GM18508 (cell line): ENCODE results near the gene NPIPB6.
"Not testable (repeated sequence)": the region's sequence is repeated elsewhere in the genome, so short reads cannot be mapped to it uniquely, and the experiment has no call there.

ENCODE experiments used
- ATAC-seq: cut with Tn5 transposase; IDR thresholded peaks from one replicate; pipeline ENCODE4 v1.9.1; 2021; ENCODE audit warnings: moderate number of reproducible peaks; ENCODE audit not compliant: insufficient read depth, unreplicated experiment

The NPIPB6 gene

DNA sequence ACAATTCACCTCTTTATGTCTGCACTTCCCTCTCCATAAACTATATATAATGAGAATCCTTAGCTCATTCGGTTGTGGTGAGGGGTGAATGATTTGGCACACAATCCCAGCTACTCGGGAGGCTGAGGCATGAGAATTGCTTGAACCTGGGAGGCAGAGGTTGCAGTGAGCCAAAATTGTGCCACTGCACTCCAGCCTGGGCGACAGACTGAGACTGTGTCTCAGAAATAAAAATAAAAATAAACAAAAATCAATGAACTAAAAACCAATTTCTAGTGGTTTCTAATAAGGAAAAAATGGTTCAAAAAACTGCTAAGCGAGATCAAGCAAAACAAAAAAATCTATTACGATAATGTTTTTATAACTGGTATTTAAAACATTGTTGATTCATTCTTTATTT lies at the start of gene NPIPB6:
NPIPB6 (minus strand) TSS at position 101 of the 400 bp plus-strand sequence. CDS start 686 bp downstream, outside the sequence.
- not testable (repeated sequence) for ATAC-seq

DNA sequence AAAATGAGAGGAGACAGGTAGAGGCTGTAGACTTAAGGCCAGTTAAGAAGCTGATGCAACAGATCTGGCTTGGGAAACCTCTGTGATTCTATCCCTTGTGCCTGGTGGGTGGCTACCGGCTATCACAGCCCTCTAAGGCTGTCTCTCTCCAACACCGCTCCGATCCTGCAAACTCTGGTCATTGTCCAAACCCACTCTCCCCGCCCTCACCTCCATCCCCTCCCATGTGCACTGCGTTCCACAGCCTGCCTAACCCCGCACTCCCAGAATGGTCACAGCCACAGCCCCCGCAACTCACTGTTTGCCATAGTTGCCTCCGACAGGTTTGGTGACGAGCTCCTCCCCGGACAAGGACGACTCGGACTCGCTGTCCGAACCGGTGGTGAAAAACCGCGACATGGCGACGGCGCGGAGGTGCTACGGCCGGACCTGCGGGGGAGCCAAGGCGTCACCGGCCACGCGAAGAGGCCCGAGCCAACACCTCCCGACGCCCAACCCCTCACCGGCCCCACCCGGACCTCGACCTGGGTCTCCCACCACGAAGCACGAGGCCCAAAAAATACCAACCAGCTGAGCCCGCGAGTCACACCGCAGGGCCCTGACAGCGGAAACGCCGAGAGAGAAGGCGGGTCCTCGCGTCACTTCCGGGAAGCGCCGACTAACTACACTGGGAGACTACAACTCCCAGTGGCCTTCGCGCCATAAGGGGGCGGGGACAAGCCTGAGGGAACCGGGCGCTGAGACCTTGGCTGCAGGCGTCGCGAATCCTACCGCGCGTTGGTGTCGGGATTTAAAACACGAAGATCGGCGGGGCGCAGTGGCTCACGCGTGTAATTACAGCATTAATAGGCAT lies 40.1 kb upstream of the NPIPB6 start, which contains the start of gene EIF3CL:
EIF3CL (minus strand) TSS at position 622 of the 853 bp plus-strand sequence; CDS start at position 399, 223 bp downstream.
- peak; percentile 81 for ATAC-seq

DNA sequence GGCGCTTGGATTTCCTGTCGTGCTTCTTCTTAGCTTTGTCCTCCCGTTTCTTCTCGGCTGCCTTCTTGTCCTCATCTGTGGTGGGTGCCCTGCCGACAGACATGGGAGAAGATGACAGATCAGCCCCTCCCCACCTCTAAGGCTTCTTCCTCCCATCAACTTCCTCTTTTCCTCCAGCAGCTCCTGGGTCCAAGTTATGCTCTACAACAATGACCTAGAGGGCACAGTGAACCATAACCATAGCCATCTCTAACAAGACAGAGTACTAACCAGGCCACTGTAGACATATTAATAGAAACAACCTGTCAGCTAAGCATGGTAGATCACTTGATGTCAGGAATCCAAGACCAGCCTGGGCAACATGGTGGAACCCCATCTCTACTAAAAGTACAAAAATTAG lies 28.7 kb upstream of the NPIPB6 start:
- ATAC-seq, result not testable (repeated sequence)

DNA sequence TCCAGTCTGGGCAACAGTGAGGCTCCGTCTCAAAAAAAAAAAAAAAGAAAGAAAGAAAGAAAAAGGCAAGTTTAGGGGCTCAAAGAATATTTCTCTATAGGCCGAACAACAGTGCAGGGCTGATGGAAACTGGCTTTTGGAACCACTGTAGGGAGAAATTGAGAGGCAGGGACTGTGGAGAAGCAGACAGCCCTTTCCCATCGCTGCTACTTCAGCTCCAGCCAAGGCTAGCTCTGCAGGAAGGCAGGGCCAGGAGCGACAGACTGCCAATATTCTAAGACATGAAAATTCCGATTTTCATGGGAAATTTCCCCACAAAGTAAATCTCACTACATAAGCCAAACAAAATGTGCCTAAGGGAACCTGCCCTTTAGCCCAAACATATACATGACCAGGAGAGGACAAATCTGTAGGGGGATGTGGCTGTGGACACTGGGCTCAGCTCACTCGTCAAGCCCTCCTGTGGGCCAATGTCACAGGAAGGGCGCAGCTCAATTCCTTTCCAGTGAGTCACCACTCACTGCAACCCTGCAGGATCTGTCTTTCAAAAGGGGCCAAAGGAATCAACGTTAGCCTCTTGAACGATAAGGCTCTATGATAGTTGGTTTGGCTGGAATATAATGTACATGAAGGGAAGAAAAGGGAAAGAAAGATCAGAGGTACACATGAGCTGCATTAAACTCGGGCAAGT lies 19.0 kb upstream of the NPIPB6 start:
- ATAC-seq, result not testable (repeated sequence)

DNA sequence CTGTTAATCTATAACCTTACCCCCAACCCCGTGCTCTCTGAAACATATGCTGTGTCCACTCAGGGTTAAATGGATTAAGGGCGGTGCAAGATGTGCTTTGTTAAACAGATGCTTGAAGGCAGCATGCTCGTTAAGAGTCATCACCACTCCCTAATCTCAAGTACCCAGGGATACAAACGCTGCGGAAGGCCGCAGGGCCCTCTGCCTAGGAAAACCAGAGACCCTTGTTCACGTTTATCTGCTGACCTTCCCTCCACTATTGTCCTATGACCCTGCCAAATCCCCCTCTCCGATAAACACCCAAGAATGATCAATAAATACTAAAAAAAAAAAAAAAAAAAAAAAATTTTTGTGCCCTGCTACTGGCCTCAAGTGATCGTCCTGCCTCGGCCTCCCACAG lies 14.5 kb upstream of the NPIPB6 start:
- not testable (repeated sequence) for ATAC-seq

DNA sequence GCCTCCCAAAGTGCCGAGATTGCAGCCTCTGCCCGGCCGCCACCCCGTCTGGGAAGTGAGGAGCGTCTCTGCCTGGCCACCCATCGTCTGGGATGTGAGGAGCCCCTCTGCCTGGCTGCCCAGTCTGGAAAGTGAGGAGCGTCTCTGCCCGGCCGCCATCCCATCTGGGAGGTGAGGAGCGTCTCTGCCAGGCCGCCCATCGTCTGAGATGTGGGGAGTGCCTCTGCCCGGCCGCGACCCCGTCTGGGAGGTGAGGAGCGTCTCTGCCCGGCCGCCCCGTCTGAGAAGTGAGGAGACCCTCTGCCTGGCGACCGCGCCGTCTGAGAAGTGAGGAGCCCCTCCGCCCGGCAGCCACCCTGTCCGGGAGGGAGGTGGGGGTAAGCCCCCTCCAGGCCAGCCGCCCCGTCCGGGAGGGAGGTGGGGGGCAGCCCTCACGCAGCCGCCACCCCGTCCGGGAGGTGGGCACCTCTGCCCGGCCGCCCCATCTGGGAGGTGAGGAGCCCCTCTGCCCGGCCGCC lies 13.9 kb upstream of the NPIPB6 start:
- ATAC-seq, result not testable (repeated sequence)

DNA sequence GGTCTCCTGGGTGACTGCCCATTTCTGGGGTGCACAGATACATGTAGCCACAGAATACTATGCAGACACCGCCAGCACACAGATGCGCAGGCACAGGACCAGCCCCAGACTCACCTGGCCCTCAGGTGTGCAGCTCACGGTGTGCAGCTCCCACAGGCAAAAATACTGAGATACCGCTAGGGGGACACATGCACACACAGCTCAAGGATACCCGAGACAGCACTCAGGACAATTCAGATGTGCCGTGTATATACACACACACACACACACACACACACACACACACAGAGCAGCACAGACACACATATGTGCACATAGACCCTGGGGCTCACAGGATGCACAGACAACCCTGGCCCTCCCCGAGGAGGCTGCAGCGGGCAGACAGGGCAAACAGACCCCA lies 11.8 kb upstream of the NPIPB6 start:
- not testable (repeated sequence) for ATAC-seq

DNA sequence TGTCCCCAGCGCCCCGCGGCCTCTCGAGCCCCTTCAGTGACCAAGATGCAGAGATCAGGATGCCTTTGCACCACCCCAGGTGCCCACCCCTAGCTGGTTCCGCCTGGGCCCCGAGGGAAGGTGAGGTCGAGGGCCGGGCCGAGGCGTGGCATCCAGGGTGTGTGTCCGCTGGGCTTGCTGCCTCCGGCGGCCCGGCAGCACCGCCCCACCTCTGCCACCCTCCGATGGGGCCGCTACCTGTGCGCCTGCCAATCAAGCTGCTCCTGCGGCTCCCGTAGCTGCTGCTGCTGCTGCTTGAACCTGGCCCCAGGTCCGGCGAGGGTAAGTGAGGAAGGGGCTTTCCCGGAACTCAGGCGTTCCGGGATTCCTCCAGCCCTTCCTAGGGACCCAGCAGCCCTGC lies 11.0 kb upstream of the NPIPB6 start:
- not testable (repeated sequence) for ATAC-seq

DNA sequence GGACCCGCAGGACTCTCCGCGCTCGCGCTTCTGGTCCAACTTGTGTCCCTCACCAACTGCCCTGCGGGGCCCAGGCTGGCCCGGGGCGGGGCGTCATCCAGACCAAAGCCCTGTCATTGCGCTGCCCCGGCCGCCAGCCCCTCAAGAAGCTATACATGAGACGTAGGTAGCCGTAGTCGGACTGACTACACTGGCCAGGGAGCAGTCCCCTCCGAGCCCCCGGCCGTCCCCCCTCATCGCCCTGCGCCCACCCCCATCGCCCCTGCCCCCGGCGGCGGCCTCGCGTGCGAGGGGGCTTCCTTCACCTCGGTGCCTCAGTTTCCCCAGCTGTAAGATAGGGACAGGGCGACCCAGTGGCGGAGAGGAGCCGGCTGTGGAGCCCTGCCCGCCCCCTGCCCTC lies 4.6 kb upstream of the NPIPB6 start:
- not testable (repeated sequence) for ATAC-seq

DNA sequence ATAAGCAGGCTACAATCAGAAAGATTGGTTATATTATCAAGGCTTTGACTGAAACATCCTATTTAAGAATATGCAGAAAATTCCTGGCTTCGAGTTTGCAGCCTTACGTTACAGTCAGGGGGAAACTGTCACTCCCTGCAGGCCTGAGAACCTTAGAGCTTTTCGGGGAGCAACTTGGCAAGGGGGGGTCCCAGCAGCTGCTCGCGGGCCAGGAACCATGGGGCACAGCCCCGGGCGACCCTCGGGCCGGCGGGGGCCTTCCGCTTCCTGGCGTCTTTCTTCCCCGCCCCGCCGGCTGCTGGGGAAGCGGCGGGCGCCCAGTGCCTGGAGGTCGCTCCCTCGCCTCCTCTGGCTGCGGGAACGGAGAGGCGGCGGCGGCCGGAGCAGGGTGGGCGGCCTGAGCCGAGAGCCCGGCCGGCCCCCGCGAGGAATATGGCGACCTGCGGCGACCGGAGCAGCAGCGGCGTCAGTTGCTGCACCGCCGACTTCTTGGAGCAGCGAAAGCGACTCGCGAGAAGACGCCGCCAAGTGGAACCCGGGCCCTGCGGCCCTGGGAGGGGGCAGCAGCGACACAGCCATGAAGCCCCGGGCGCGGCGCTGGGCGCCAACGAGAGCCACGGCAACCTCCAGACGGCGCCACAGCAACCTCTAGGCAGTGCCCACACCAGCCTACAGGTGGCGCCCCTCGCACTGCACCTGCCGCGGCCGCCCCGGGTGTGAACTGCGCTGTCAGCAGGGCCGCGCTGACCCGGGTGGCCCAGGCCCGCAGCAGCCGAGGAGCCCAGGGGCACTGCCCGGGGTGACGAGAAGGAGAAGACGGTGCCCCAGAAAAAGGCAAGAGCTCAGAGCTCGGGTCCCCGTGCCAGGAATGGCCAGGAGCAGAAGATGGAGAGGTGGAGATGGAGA lies 1.2 kb upstream of the NPIPB6 start:
- ATAC-seq, result peak; percentile 68

DNA sequence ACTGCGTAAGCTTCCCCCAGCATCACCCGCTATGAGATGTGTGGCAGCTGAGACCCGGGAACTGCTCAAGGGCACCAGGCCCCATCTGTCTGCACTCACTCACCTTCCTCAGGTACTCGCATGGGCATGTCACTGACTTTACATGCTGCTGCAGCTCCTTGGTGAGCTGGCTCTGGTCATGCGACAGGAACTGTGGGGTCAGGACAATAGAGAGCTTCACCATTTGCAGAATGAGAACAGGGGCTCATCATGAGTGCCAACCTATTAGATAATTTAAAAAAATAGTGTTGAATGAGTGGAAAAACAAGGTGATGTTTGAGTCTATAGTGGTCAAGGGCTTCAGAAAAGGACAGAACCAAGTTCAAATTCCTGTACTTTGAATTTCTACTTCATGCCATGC lies 708 bp downstream of the NPIPB6 start:
- ATAC-seq, result not testable (repeated sequence)

DNA sequence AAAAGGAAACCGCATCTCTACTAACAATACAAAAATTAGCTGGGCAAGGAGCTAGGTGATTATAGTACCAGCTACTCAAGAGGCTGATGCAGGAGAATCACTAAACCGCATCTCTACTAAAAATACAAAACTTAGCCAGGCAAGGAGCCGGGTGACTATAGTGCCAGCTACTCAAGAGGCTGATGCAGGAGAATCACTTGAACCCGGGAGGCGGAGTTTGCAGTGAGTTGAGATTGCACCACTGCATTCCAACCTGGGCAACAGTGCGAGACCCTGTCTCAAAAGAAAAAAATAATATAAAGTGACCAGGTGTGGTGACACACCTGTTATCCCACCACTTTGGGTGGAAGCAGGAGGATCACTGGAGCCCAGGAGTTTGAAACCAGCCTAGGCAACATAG lies 25.1 kb downstream of the NPIPB6 start:
- not testable (repeated sequence) for ATAC-seq

DNA sequence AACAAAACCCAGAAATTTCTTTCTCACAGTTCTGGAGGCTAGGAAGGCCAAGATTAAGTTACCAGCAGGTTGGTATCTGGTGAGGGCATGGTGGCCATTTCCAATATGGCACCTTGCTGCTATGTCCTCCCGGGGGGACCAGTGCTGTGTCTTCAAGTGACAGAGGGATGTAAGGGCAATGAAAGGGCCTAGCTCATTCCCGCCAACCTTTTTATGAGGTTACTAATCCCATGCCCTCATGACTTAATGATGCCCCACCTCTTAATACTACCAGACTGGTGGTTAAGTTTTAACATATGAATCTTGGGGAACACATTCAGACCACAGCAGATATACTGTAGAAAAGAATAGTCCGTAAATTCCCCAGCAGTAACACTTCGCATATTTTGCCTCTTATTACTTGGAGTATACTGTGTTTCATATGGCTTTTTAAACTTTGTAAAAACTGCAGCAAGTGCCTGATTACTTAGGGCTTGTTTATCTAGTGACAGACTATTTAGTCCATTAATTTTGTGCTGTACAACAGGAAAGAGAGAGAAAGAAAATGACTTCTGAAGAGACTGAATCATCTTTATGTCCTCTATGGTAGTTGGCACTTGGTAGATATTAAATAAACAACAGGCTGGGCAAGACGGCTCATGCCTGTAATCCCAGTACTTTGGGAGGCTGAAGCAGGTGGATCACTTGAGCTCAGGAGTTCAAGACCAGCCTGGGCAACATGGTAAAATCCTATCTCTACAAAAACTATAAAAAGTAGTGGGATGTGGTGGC lies 26.2 kb downstream of the NPIPB6 start:
- not testable (repeated sequence) for ATAC-seq

DNA sequence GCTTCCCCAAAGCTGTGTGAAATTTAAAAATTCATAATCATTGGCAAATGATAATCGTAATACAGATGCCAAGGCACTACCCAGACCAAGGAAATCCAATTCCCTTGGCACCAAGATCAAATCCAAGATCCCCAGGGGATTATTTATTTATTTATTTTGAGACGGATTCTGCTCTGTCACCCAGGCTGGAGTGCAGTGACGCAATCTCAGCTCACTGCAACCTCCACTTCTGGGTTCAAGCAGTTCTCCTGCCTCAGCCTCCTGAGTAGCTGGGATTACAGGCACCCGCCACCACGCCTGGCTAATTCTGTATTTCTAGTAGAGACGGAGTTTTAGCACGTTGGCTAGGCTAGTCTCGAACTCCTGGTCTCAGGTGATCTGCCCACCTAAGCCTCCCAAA lies 27.6 kb downstream of the NPIPB6 start:
- ATAC-seq, result not testable (repeated sequence)

DNA sequence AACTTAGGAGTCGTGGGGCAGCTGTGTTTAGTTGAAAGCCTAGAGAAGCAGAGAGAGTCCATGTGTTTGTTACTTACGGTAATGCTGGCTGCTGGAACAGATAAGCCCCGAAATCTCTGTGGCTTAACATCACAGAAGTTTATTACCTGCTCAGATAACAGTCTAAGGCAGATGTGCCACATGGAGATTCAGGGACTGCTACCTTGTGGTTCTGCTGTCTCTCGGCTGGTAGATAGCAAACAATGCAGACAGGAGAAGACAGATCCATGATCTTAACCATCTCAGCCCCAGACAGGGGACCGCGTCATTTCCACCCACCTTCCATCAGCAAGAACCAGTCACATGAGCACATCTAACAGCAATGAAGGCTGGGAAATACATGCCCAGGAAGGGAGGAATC lies 30.7 kb downstream of the NPIPB6 start:
- ATAC-seq, result not testable (repeated sequence)

DNA sequence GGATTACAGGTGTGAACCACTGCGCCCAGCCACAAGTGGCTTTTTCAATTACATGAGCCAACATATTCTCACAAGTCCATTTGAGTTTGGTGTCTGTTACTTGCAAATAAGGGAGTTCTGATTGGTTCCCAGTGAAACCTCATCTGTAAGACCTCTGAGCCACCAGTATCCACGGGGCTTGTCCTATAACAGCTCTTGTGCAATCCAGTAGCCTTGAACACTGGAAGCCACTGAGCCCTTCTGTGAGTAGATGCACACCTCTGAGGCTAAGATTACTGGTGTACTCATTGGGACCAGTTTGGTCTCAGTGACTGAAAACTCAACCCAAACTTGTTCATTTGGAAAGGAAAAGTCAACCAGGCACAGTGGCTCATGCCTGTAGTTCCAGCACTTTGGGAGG lies 32.3 kb downstream of the NPIPB6 start:
- not testable (repeated sequence) for ATAC-seq

DNA sequence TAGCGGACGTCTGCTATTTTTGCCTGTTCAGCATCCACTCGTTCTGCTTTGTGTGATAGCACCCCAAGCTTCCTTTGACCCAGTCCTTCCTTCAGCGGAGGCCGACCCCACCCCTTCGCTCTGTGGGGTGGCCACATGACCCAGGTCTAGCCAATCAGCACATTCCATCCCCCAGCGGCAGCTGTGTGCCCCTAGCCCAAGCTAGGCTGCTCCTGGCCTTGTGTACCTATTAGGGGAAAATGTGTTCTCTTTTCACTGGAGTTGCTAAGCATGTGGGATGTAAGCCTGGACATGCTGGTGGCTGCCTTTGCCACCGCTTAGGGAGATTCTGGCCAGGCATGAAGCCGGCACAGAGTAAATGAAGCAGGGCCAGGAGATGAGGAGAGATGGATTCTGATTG lies 33.1 kb downstream of the NPIPB6 start:
- ATAC-seq, result not testable (repeated sequence)

DNA sequence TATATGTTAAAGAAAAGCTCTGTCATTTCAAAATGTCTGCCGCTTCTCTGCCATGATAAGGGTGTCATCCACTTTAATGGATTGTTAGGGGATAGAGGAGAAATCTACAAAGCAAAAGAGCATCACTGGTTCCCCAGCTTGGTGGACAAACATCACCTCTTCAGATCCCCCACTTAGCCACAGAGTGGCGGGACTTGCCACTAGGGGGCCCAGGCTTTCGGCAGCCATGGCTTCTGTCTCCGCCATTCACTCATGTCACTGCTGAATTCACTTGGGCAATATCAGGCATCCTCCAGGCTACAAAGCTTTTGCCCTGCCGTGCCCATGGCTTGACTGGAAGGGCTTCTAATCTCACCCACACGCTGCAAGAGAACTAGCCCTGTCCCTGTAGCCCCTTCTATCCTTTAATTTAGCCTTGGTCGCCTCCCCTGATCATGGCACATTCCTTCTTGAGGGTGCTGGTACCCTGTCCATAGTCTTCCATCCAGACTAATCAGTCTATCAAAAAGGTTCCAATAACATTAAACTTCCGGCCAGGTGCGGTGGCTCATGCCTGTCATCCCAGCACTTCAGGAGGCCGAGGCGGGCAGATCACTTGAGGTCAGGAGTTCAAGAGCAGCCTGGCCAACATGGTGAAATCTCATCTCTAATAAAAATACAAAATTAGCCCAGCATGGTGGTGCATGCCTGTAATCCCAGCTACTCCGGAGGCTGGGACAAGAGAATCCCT lies 36.3 kb downstream of the NPIPB6 start:
- ATAC-seq, result no peak

DNA sequence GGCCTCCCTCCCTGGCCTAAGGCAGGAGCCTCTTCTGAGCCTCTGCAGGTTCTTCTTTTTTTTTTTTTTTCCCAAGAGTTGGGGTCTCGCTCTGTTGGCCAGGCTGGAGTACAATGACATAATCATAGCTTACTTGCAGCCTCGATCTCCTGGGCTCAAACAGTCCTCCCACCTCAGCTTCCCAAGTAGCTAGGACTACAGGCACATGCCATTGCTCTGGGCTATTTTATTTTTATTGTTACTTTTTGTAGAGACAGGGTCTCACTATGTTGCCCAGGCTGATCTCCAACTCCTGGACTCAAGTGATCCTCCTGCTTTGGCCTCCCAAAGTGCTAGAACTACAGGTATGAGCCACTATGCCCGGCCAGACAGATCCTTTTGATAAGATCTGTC lies 38.4 kb downstream of the NPIPB6 start:
- no peak for ATAC-seq
